Adrenal gland (tissue), 12 donors: ENCODE results near the gene C8A. TPM values are rescaled to one million over a fixed set of nuclear protein-coding genes. Genes with fewer than 3 reads are reported as not detected.

Source experiments
- DNase-seq, 7 donors: peaks; one replicate each; pipeline ENCODE4 v3.0.0-alpha.2; 2019 to 2020
- H3K27ac ChIP-seq, 5 donors: fragments of 200-600 bp; sonication (generic) in 4 of 5; 1 replicate in 3 of 5; 2 replicates in 2 of 5; pipeline versions ENCODE4 v1.5.1 to v1.8.0; 2016 to 2020; ENCODE audit warnings: mild to moderate bottlenecking in 1 of 5
- H3K27me3 ChIP-seq: fragments of 200-600 bp; 2 replicates; pipeline ENCODE4 v1.8.0; 2021
- H3K36me3 ChIP-seq, 2 donors: fragments of 200-600 bp; replicated peaks in 1 of 2; 1 replicate in 1 of 2; 2 replicates in 1 of 2; pipeline versions ENCODE4 v1.5.1 to v1.8.0; 2018 to 2022
- H3K4me1 ChIP-seq, 2 donors: fragments of 200-600 bp; replicated peaks in 1 of 2; 1 replicate in 1 of 2; 2 replicates in 1 of 2; pipeline versions ENCODE4 v1.5.1 to v1.8.0; 2018 to 2021
- H3K4me3 ChIP-seq, 4 donors: fragments of 200-600 bp; sonication (generic) in 3 of 4; one replicate each; pipeline ENCODE4 v1.5.1; 2016 to 2018
- H3K9me3 ChIP-seq, 3 donors: fragments of 200-600 bp; sonication (generic) in 1 of 3; replicated peaks in 1 of 3; 1 replicate in 2 of 3; 2 replicates in 1 of 3; pipeline versions ENCODE4 v1.5.1 to v1.8.0; 2016 to 2021
- CTCF ChIP-seq, 6 experiments: fragments of 450-650 bp in 4 of 6; fragments of 200-600 bp in 2 of 6; sonication (generic) in 1 of 6; IDR thresholded peaks; 1 replicate in 5 of 6; 2 replicates in 1 of 6; pipeline versions ENCODE4 v1.5.1 to v1.8.0; 2016 to 2021; ENCODE audit warnings: antibody characterized with exemption in 6 of 6, mild to moderate bottlenecking in 2 of 6, moderate library complexity in 1 of 6
- POLR2A ChIP-seq, 2 donors: fragments of 450-650 bp; IDR thresholded peaks; one replicate each; pipeline ENCODE4 v1.6.1; 2017; ENCODE audit warnings: antibody characterized with exemption in 2 of 2, mild to moderate bottlenecking in 2 of 2, moderate library complexity in 1 of 2
- WGBS, 4 donors: extraction: QIAGEN DNeasy Blood & Tissue Kit in 2 of 4; methylation state at CpG; one replicate each; pipeline versions ENCODE4 v1.1.5 to v1.1.7; 2013 to 2017; 5-methylcytosine and 5-hydroxymethylcytosine counted together
- intact Hi-C, 2 donors: fragments of 100-400 bp; cut with DNase I; formaldehyde crosslinking; loops; one replicate each; pipeline versions ENCODE4 v1.14.1 to v1.15.0; 2022 to 2023
- polyA plus RNA-seq, 3 donors: library from polyadenylated mRNA; stranded (reverse); fragments of 200-250 nt in 2 of 3; fragments of 350-450 nt in 1 of 3; fragmentation: Illumina TruSeq in 1 of 3; extraction: RNeasy Lipid Tissue Mini Kit (QIAGEN cat#74804) in 1 of 3; gene quantifications; one replicate each; pipeline ENCODE4 v1.2.3, GENCODE V29; 2013 to 2014
- total RNA-seq, 9 donors: library from RNA; depleted of rRNA in 4 of 9; stranded (reverse); fragments of >200 nt in 4 of 9; fragments of 120-200 nt in 1 of 9; fragmentation: NEBNext Ultra II Directional in 1 of 9; extraction: Animal tissue kit (Norgen Biotek cat#: 25700) in 1 of 9; gene quantifications; one replicate each; pipeline versions ENCODE4 v1.1.0 to v1.2.4, GENCODE V29; 2013 to 2023
- donor health status: healthy with polysubstance abuse.
- donor health status: Bipolar disorder and iron deficiency.
- donor health status: DM: yes; HTN: yes; CAD: no.
- donor health status: DM: no; HTN: no; CAD: no.
- donor health status: DM: no; HTN: no; CAD: no.
- donor health status: DM: yes; HTN: yes; CAD: no.

C8A gene
- total and polyA plus RNA-seq, 12 donors: 0.07 TPM; not detected in 10

- no peaks in the 10 kb centered on the region for H3K9me3 ChIP-seq
- no peak for TF ChIP-seq CTCF (IDR thresholded peaks at IDR 0.05)
- TF ChIP-seq POLR2A (IDR thresholded peaks at IDR 0.05): no peak
- no peaks in the 10 kb centered on the region for H3K4me1 ChIP-seq
- no peaks in the 10 kb centered on the region for H3K36me3 ChIP-seq
- WGBS, 4 donors: 70 to 86% (median 81%) methylated on average over 1 of the region's 1 CpG
- intact Hi-C loops: loop anchor here in 1 of 2 donors (10.0 kb wide), 1 partner anchor 1540 kb away; no protein-coding TSS in a partner anchor
- no peak for DNase-seq
- H3K4me3 ChIP-seq: no peak overlapping the region
- H3K27me3 ChIP-seq: peaks cover 4% of the 10 kb centered on the region
- H3K27ac ChIP-seq: no peak overlapping the region
Observed at GRCh38 chr1:56824938-56825337, 29.7 kb upstream of the C8A start.

DNA sequence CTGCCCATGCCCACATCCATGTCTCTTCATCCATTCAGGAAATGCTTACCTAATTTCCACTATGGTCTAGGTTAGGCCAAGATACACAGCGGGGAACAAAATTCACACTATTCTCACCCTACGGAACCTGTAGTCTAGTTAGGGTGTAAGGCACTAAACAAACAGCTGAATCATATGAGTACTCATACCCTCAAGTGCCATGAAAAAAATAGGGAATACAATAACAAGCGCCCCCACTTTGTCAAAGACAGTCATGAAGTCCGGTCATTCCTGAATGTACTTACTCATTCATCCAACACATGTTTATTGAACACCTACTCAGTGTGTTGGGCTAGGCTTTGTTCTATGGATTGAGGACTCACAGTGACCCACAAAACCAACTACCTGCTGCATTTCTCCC is 29.2 kb upstream of the C8A start:
- no peak for DNase-seq
- no peaks in the 10 kb centered on the region for H3K9me3 ChIP-seq
- H3K4me3 ChIP-seq: no peak overlapping the region
- no peaks in the 10 kb centered on the region for H3K4me1 ChIP-seq
- WGBS, 4 donors: 65 to 80% (median 72%) methylated on average over 4 of the region's 4 CpGs
- H3K36me3 ChIP-seq: no peaks in the 10 kb centered on the region
- H3K27ac ChIP-seq: no peak overlapping the region
- TF ChIP-seq CTCF (IDR thresholded peaks at IDR 0.05): no peak
- TF ChIP-seq POLR2A (IDR thresholded peaks at IDR 0.05): no peak
- H3K27me3 ChIP-seq: peaks cover 4% of the 10 kb centered on the region
- intact Hi-C loops: loop anchor here in 1 of 2 donors (10.0 kb wide), 1 partner anchor 1541 kb away; no protein-coding TSS in a partner anchor

DNA sequence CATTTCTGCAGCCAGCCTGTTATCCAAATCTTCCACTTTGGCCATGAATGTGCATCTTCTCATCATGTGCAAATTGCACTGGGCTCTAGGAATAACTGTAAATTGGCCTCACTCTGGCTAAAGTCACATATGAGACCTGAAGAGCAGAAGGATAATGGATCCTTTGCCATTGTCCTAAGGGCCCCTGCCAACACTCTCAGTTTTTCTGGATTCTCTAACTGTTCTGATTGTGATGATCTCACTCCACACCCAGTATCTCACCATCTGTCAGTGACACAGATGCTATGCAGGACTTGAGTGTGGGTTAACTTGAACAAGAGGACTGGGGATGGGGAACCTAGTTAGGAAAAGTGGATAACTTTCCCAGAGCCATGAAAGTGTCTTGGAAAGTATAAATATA is 26.9 kb upstream of the C8A start:
- H3K4me1 ChIP-seq: peaks cover 0 to 4% of the 10 kb centered on the region in 2 donors
- intact Hi-C loops: loop anchor here in 1 of 2 donors (10.0 kb wide), 1 partner anchor 1543 kb away; no protein-coding TSS in a partner anchor
- no peaks in the 10 kb centered on the region for H3K9me3 ChIP-seq
- H3K4me3 ChIP-seq: no peak overlapping the region
- no peak for TF ChIP-seq CTCF (IDR thresholded peaks at IDR 0.05)
- no peak for TF ChIP-seq POLR2A (IDR thresholded peaks at IDR 0.05)
- no peaks in the 10 kb centered on the region for H3K36me3 ChIP-seq
- no peak overlapping the region for H3K27ac ChIP-seq
- no peak for DNase-seq
- H3K27me3 ChIP-seq: peaks cover 12% of the 10 kb centered on the region

DNA sequence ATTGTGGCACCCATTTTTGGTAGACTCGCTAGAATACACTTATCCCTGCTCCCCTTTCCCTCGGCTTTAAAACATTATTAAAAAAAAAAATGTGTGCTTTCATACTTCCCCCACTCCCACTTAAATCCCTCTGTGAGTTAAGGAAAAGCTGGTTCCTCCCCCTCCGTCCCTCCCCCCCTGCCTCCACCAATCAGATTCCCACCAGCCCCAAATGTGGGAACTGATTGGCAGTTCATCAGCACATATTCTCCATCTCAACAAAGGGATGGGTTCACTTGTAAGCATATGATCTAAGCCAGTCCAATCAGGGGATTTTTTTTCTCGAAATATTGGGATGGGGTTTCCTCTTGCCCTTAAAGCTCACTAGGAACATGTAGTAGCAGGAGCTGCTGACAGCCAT is 24.5 kb upstream of the C8A start:
- WGBS, 4 donors: 72 to 77% (median 75%) methylated on average over 4 of the region's 4 CpGs
- intact Hi-C loops: loop anchor here (5.0 to 10.0 kb wide), 2 partner anchors 1215 to 1217 kb away; no protein-coding TSS in a partner anchor
- TF ChIP-seq CTCF (IDR thresholded peaks at IDR 0.05) (no peak), POLR2A (IDR thresholded peaks at IDR 0.05) (no peak)

More for the DNA sequence above, 24.5 kb upstream of the C8A start:
- H3K4me1 ChIP-seq: peaks cover 0 to 4% of the 10 kb centered on the region in 2 donors
- H3K9me3 ChIP-seq: no peaks in the 10 kb centered on the region
- peaks cover 12% of the 10 kb centered on the region for H3K27me3 ChIP-seq
- no peak overlapping the region for H3K4me3 ChIP-seq
- H3K27ac ChIP-seq: no peak overlapping the region
- H3K36me3 ChIP-seq: no peaks in the 10 kb centered on the region
- DNase-seq: no peak
